A673 (cell line): ENCODE measurements around the gene MAP4K4. TPM values are rescaled to one million over a fixed set of nuclear protein-coding genes. Genes with fewer than 3 reads are reported as not detected.

Experiments
- BruUV-seq: library from RNA; stranded (reverse); fragments of 400-500 nt; replicated peaks from 2 replicates; lab custom pipeline; 2021; lab: Mats Ljungman, UMichigan
- CTCF ChIA-PET: fragments of 300-600 bp; sonication (Branson Sonifier 250); formaldehyde crosslinking; loops from one replicate; lab custom pipeline; 2022; ENCODE audit warnings: antibody characterized with exemption; lab: Charles Lee
- POLR2A ChIA-PET: fragments of 300-600 bp; sonication (Branson Sonifier 250); formaldehyde crosslinking; loops from one replicate; lab custom pipeline; 2022; ENCODE audit warnings: antibody characterized with exemption; ENCODE audit not compliant: low non-redundant PET; lab: Charles Lee
- DNase-seq: peaks from one replicate; pipeline ENCODE4 v3.0.0-alpha.2; 2015; ENCODE audit warnings: low spot score
- H3K27ac ChIP-seq: fragments of 200-600 bp; sonication (generic); 2 replicates; pipeline ENCODE4 v1.5.1; 2016; ENCODE audit warnings: mixed run types, low read depth, mild to moderate bottlenecking, mixed read lengths, antibody characterized with exemption, low read length; ENCODE audit not compliant: poor library complexity, severe bottlenecking
- H3K27me3 ChIP-seq: fragments of 200-600 bp; sonication (generic); replicated peaks from 2 replicates; pipeline ENCODE4 v1.6.1; 2017; ENCODE audit warnings: mixed run types, low read depth, mild to moderate bottlenecking, mixed read lengths, antibody characterized with exemption, low read length; ENCODE audit not compliant: insufficient read depth, poor library complexity
- H3K36me3 ChIP-seq: fragments of 200-600 bp; sonication (generic); 2 replicates; pipeline ENCODE4 v1.6.1; 2016; ENCODE audit warnings: mixed run types, mild to moderate bottlenecking, mixed read lengths, antibody characterized with exemption, low read length; ENCODE audit not compliant: insufficient read depth, poor library complexity, severe bottlenecking
- H3K4me1 ChIP-seq: fragments of 200-600 bp; sonication (generic); 2 replicates; pipeline ENCODE4 v1.6.1; 2017; ENCODE audit warnings: mixed run types, mild to moderate bottlenecking, mixed read lengths, antibody characterized with exemption, low read length; ENCODE audit not compliant: insufficient read depth, poor library complexity, severe bottlenecking
- H3K4me3 ChIP-seq: fragments of 200-600 bp; sonication (generic); 2 replicates; pipeline ENCODE4 v1.5.1; 2016; ENCODE audit warnings: low read depth, mixed run types, mild to moderate bottlenecking, mixed read lengths, low read length; ENCODE audit not compliant: poor library complexity, severe bottlenecking
- H3K9me3 ChIP-seq: fragments of 200-600 bp; sonication (generic); 2 replicates; pipeline ENCODE4 v1.6.1; 2016; ENCODE audit warnings: mixed run types, low read depth, mild to moderate bottlenecking, mixed read lengths, antibody characterized with exemption, low read length; ENCODE audit not compliant: poor library complexity, severe bottlenecking
- CTCF ChIP-seq: fragments of 300-800, 200-600 bp; sonication (generic); conservative IDR thresholded peaks from 2 replicates; pipeline ENCODE4 v1.5.1; 2017; ENCODE audit warnings: low read depth, mild to moderate bottlenecking, antibody characterized with exemption, low read length, moderate library complexity, mixed read lengths
- EZH2 ChIP-seq: fragments of 200-600 bp; sonication (generic); IDR thresholded peaks from 2 replicates; pipeline ENCODE4 v1.6.1; 2017; ENCODE audit warnings: borderline replicate concordance, low read depth, mild to moderate bottlenecking, mixed read lengths, antibody characterized with exemption, low read length; ENCODE audit not compliant: poor library complexity, severe bottlenecking
- intact Hi-C: fragments of 100-400 bp; cut with micrococcal nuclease; formaldehyde crosslinking; loops from one replicate; pipeline ENCODE4 v1.10.0; 2022; ENCODE audit not compliant: unreplicated experiment
- total RNA-seq: library from RNA; stranded (reverse); gene quantifications from 2 replicates; pipeline ENCODE4 v1.2.3, GENCODE V29; 2021

MAP4K4 gene
- total RNA-seq, 1 experiment from 2014 or later, result 157 TPM

GRCh38 chr2:101795033-101795432 lies 97.5 kb downstream of the MAP4K4 start:
- intact Hi-C loops, result no loop called here
- CTCF ChIA-PET, result no interaction called here
- POLR2A ChIA-PET, result no interaction called here

GRCh38 chr2:101796825-101797600 lies 99.5 kb downstream of the MAP4K4 start:
- ChIA-PET POLR2A (no interaction called here), CTCF (no interaction called here)
- BruUV-seq, result no TSS peak
- intact Hi-C loops, result no loop called here
- TF ChIP-seq CTCF (no peak), EZH2 (no peak)
- Histone ChIP-seq H3K36me3 (no peaks in the 10 kb centered on the region), H3K4me3 (no peak overlapping the region), H3K4me1 (peaks cover 12% of the 10 kb centered on the region), H3K9me3 (no peaks in the 10 kb centered on the region), H3K27me3 (no peaks in the 10 kb centered on the region), H3K27ac (no peak overlapping the region)
- DNase-seq, result no peak

More at GRCh38 chr2:101795033-101795432, 97.5 kb downstream of the MAP4K4 start:
- no TSS peak for BruUV-seq
- no peak for DNase-seq
- Histone ChIP-seq H3K27ac (no peak overlapping the region), H3K36me3 (no peaks in the 10 kb centered on the region), H3K4me1 (peaks cover 12% of the 10 kb centered on the region), H3K27me3 (no peaks in the 10 kb centered on the region), H3K9me3 (no peaks in the 10 kb centered on the region), H3K4me3 (no peak overlapping the region)
- TF ChIP-seq EZH2 (no peak), CTCF (no peak)

GRCh38 chr2:101801496-101801895 lies 104.0 kb downstream of the MAP4K4 start:
- no peak for TF ChIP-seq EZH2
- no peak for TF ChIP-seq CTCF
- POLR2A ChIA-PET, result no interaction called here
- no peaks in the 10 kb centered on the region for H3K36me3 ChIP-seq
- H3K9me3 ChIP-seq, result no peaks in the 10 kb centered on the region
- CTCF ChIA-PET, result no interaction called here
- no peak for DNase-seq
- peaks cover 35% of the 10 kb centered on the region for H3K4me1 ChIP-seq
- no peak overlapping the region for H3K4me3 ChIP-seq
- H3K27me3 ChIP-seq, result no peaks in the 10 kb centered on the region
- intact Hi-C loops, result no loop called here
- no TSS peak for BruUV-seq
- no peak overlapping the region for H3K27ac ChIP-seq
